GM12873 (cell line): Measurements from ENCODE around the gene GRK5.

Source experiments
- CTCF ChIP-seq: IDR thresholded peaks from 2 replicates; pipeline ENCODE4 v1.5.1; 2012; ENCODE audit warnings: low read depth, mild to moderate bottlenecking, moderate library complexity, low read length, control low read depth; ENCODE audit not compliant: insufficient read depth; ENCODE audit errors: missing control alignments

GRK5 gene

GRCh38 chr10:119393421-119393820 is 186.1 kb downstream of the GRK5 start:
- no peak for TF ChIP-seq CTCF

- no peak for TF ChIP-seq CTCF
Measured at GRCh38 chr10:119393845-119394244, 186.5 kb downstream of the GRK5 start.

DNA sequence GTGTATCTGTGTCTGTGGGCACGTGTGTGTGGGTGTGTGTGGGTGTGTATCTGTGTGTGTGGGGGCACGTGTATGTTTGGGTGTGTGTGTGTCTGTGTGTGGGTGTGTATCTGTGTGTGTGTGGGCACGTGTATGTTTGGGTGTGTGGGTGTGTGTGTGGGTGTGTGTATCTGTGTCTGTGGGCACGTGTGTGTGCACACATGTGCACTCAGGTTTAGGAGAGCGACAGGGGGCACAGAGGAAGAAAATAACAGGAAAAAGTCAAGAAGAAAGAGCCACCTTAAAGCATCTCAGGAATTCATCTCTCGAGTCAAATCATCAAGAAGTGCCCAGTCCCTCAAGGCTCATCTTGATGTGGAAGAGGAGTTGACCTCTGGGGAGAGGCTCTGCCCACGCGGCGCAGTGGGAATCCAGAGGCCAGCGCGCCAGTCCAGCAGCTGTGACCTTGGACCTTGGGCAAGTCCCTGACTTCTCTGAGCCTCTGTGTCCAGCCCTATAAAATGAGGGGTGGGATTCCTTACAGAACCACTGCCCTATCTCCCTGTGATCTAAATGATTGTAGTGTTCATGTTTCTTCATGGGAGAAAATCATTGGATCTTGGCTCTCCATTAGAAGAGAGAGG is 187.4 kb downstream of the GRK5 start:
- no peak for TF ChIP-seq CTCF

- TF ChIP-seq CTCF: no peak
Measured at GRCh38 chr10:119395280-119396007, 188.1 kb downstream of the GRK5 start.

- no peak for TF ChIP-seq CTCF
Measured at GRCh38 chr10:119396008-119396708, 188.8 kb downstream of the GRK5 start.

- TF ChIP-seq CTCF: no peak
Measured at GRCh38 chr10:119396709-119397071, 189.3 kb downstream of the GRK5 start.

DNA sequence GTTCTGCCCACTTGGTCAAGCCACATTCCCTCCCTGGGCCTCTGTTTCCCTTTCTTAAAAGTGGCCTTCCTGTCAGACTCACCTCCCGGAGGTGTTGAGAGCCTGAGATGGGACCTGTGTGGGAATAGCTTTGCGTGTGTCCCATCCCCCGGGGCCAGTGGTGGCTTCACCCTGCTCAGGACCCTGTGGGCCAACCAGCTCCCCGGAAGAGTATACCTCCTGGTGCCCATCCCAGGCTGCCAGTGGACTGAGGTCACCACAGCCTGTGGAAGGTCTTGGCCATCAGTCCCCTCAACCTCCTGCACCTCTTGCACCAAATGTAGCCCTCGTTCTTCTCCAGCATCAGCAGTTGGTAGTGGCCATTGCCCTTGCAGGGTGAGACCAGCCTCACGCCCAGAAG is 190.0 kb downstream of the GRK5 start:
- no peak for TF ChIP-seq CTCF
